Ureter (tissue), 1 donor: ENCODE data around the gene PDE8A. TPM values are rescaled to one million over a fixed set of nuclear protein-coding genes. Genes with fewer than 3 reads are reported as not detected.
"Not testable (repeated sequence)": the region's sequence is repeated elsewhere in the genome, so short reads cannot be mapped to it uniquely, and the experiment has no call there.

Experiments
- DNase-seq: peaks from one replicate; pipeline ENCODE4 v3.0.0-alpha.2; 2020; ENCODE audit warnings: low spot score
- total RNA-seq: library from RNA; stranded (reverse); gene quantifications from one replicate; pipeline ENCODE4 v1.2.4, GENCODE V29; 2023
- donor health status: DM: yes; HTN: yes; CAD: no.

The PDE8A gene
- total RNA-seq, 1 donor from 2014 or later = 67.4 TPM

- no peak for DNase-seq
Measured at GRCh38 chr15:85011160-85011571, 29.5 kb downstream of the PDE8A start.

DNA sequence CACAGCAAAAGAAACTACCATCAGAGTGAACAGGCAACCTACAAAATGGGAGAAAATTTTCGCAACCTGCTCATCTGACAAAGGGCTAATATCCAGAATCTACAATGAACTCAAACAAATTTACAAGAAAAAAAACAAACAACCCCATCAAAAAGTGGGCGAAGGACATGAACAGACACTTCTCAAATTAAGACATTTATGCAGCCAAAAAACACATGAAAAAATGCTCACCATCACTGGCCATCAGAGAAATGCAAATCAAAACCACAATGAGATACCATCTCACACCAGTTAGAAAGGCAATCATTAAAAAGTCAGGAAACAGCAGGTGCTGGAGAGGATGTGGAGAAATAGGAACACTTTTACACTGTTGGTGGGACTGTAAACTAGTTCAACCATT lies 30.1 kb downstream of the PDE8A start:
- DNase-seq = not testable (repeated sequence)

GRCh38 chr15:85013785-85014184 lies 32.1 kb downstream of the PDE8A start:
- no peak for DNase-seq

GRCh38 chr15:85014932-85015331 lies 33.3 kb downstream of the PDE8A start:
- no peak for DNase-seq

DNA sequence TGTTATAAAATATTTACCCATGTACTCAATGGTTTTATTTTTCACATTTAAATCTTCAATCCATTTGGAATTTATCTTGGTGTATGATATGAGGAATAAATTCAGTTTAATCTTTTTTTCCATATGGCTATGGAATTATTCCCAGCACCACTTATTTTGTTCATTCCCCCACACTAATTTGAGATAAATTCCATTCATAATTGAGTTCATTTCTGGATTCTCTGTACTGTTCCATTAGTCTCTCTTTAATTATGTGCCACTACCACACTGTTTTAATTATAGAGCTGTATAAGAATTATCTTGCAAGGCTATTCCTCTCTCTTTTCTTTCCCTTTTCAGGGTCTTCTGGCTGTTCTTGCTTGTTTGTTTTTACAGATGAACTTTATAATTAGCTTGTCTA lies 34.6 kb downstream of the PDE8A start:
- no peak for DNase-seq

DNA sequence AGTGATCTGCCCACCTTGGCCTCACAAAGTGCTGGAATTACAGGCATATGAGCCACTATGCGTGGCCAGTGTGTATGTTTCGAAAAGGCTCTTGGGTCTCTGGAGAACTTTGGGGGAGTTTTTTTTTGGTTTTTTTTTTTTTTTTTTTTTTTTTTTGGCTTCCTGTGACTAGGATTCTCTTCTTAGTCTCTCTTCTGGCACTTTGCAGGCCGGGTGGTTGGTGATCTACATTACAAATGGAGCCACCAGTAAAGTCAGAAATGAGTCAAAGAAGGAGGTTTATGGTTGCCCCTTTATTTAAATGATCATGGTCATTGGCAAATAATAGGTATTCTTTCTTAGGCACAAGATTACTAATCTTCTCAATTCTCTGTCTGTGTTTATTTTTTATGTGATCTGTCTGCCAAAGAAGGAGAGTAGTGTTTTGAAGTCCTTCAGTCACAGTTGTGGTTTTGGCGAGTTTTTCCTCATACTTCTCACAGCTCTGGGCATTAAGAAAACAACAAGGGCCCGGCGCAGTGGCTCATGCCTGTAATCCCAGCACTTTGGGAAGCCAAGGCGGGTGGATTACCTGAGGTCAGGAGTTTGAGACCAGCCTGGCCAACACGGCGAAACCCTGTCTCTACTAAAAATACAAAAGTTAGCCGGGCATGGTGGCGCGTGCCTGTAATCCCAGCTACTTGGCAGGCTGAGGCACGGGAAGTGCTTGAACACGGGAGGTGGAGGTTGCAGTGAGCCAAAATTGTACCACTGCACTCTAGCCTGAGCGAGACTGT lies 38.3 kb downstream of the PDE8A start:
- no peak for DNase-seq

GRCh38 chr15:85021409-85021808 lies 39.8 kb downstream of the PDE8A start:
- DNase-seq = no peak

GRCh38 chr15:85022860-85023403 lies 41.3 kb downstream of the PDE8A start:
- no peak for DNase-seq

DNA sequence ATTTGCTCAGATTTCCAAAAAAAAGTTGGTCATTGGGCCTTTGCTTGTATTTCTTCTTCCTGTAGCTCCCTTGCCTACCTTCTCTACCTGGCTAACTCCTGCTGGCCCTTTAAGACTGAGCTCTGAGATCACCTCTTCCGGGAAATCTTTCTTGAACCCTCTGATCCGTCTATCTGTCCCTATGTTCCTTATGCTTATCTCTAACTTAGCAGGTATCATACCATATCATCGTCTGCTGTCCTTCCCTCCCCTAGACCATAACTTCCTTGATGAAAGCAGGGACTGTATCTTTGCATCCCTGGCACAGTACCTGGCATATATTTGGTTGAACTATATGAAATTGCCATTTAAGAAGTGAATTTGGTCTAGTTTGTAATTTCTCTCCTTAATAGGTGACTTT lies 42.3 kb downstream of the PDE8A start:
- no peak for DNase-seq

- DNase-seq = no peak
Measured at GRCh38 chr15:85024509-85025336, 43.1 kb downstream of the PDE8A start.

- no peak for DNase-seq
Measured at GRCh38 chr15:85025516-85026251, 44.0 kb downstream of the PDE8A start.

DNA sequence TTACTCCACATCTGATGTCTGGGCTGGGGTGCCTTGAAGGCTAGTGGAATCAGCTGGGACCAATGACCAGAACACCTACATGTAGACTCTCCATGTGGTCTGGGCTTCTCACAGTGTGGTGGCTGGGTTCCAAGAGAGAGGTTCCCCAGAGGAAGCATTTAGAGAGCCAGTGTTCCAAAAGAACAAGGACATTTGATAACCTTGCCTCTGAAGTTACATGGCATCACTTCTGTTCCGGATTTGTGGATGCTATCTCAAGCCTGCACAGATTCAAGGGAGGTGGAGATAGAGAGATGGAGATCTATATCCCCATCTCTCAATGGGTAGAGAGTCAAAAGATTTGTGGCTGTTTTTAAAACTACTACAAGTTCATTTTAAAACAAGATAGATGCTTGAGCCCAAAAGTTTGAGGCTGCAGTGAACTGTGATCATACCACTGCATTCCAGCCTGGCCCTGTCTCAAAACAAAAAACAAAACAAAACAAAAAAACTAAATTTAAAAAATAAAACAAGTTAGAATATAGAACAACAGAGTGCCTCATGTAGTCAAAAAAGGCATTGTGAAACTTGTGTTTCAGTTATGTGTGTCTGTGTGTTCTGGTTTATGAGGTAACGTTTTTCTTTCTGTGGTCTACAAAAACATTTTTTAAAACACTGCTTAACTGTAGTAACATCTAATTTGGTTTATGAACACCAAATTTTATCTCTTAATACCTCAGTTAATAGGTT lies 44.8 kb downstream of the PDE8A start:
- DNase-seq = no peak

- DNase-seq = no peak
Measured at GRCh38 chr15:85027033-85027380, 45.4 kb downstream of the PDE8A start.

- DNase-seq = no peak
Measured at GRCh38 chr15:85027421-85027820, 45.8 kb downstream of the PDE8A start.

DNA sequence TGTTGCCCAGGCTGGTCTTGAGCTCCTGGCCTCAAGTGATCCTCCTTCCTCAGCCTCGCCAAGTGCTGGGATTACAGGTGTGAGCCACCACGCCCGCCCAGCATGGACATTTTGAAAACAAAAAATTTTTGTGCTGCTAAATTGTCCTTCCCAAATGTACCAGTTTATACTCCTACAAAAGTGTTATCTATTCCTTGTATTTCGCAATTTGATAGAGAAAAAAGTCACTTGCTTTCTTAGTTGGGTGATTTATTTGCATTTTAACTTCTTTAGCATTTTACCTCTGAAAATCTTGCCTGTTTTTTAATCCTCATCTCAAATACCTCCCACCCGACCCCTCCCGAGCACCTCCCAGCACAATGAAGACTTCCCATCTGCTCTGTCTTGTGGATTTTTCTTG lies 46.8 kb downstream of the PDE8A start:
- DNase-seq = no peak

DNA sequence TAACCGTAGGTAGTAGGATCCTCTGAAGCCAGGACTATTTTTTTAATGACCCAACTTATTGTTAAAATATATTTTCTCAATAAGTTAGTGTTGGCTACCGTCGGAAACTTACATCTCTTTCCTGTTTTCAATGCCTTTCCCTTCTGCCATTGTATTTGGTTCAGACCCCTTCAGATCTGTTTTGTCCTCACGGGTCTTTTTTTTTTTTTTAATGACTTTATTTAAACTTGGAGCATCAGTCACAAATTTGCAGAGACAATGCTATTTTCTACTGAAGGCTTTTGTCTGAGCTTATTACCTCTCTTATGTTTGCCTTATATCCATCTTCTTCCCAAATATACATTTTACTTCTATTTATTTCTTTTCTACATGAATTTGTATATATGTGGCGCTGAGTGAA lies 47.6 kb downstream of the PDE8A start:
- no peak for DNase-seq

- no peak for DNase-seq
Measured at GRCh38 chr15:85030301-85030929, 48.8 kb downstream of the PDE8A start.

DNA sequence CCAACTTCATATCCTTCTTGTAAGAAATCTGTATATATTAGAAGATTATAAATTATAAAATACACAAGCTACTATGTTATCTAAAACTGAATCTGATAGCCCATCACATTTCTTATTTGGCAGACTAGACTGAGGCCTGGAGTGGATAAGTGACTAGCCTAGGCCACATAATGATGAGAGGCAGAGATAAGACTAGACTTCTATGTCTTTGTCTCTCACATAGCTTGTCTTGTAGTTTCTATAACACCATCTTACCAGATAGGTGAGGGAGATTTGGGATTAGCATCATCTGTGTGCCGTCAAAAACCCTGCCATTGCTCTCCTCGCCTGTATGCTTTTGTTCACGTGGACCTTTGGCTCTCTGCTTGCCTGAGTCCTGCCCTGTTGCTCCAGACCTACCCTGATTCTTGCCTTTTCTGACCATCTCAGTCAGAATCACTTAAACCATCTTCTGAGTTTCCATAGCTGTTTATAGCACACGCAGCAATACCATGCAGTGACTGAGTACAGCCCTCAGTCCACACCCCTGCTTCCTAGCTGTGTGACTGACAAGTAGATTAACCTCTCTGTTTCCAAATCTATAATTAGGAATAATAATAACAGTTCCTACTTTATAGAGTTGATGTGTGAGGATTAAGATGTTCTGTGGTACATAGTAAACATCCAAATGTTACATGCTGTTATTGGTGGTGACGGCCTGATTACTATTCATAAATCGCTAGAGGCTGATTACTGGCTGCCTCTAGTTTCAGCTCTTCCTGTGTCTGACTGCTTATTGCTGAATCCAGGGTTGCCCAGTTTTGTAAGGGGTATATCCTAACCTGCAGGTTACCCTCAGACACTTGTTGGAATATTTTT lies 49.7 kb downstream of the PDE8A start:
- no peak for DNase-seq

GRCh38 chr15:85031944-85032558 lies 50.4 kb downstream of the PDE8A start:
- DNase-seq = no peak

GRCh38 chr15:85033148-85033547 lies 51.5 kb downstream of the PDE8A start:
- no peak for DNase-seq
